HG03280 (cell line): Measurements from ENCODE around the gene SCN3B.

ENCODE experiments used
- ATAC-seq: cut with Tn5 transposase; IDR thresholded peaks from one replicate; pipeline ENCODE4 v1.9.1; 2021; ENCODE audit warnings: mild to moderate bottlenecking, moderate library complexity; ENCODE audit not compliant: unreplicated experiment

SCN3B gene, protein sequence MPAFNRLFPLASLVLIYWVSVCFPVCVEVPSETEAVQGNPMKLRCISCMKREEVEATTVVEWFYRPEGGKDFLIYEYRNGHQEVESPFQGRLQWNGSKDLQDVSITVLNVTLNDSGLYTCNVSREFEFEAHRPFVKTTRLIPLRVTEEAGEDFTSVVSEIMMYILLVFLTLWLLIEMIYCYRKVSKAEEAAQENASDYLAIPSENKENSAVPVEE

DNA sequence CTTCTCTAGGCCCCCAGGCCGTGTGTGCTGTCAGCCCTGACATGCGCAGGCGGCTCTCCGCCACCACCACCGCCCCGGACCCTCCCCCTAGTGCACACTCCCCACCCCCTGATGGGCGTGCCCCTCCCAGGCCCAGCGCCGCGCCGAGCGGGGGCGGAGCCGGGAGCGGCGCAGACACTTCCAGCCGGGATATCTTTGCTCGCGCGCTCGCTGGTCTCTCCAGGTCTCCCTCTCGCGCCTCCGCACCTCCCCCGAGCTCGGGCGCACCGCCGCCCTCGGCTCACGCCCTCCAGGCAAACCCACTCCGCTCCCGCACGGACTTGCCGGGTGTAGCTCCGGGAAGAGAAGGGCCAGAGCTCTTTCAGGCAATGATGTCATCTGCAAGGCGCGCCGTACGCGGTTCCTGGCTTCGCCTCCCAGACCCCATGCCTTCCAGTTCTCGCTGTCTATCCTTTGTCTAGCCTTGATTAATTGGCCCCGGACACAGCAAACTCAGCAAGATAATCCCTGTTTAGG, at the start of gene SCN3B:
TSS of gene SCN3B (minus strand) at position 59 of the 516 bp plus-strand sequence. CDS start 823 bp downstream, outside the sequence.
- ATAC-seq: no peak

DNA sequence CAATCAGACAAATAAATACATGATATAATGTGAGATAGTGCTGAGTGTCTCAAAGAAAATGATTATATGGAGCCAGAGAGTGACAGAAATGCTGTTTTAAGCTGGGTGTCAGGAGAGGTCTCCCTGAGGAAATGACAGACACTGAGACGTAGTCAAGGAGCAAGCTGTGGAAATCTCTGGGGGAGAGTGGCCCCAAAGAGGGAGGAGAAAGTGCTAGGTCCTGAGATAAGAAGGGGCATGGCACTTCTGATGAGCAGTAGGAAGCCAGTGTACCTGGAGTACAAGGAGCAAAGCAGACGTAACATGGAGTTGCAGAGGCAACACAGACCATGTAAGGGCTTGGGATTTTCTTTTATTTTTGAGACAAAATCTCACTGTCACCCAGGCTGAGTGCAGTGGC, 48.3 kb upstream of the SCN3B start:
- no peak for ATAC-seq

- ATAC-seq: no peak
Measured at GRCh38 chr11:123702139-123702538, 47.7 kb upstream of the SCN3B start.

DNA sequence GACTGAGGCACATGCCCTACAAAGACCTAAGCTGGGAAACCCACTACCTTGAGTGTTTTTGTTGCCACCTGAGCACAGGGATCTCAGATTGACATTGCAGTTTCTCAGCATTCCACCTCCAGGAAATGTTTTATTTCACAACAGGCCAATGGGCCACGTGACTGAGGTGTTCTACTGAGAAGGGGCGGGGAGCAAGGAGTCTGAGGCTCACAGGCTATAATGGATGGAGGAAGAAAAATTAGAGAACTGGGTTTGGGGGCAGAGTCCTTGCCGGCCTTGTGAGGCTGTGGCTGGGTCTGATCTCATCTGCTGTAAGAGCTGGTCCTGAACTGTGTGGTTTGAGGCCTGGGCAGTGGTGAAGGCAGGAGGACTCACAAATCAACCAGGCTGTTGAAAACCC, 46.3 kb upstream of the SCN3B start:
- no peak for ATAC-seq

DNA sequence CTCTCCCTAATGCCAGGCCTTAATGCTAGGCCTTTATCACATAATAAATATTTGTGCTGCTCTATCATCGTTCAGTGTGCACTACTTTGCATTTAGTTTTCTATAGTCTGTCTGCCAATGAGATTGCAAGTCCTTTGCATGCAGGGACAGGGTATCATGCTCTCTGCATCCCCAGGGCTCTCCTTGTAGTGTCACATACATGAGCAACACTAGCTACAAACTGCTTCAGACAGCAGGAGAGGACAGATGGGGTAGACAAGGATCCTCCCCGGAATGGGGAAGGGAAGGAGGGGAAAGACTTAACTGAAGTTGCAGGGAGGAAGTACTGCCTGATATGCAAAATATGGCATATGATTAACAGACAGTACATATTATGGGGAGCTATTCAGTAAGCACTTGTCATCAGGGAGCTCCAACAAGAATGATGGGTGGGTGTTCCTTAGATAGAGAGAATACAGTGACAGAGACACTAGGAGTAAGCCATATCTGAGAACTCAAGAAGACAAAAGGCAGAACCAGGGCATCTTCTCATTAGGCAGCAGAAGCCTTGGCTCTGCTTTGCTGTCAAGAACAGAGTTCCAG, 44.2 kb upstream of the SCN3B start:
- no peak for ATAC-seq

GRCh38 chr11:123696183-123696582, 41.8 kb upstream of the SCN3B start:
- ATAC-seq: no peak

DNA sequence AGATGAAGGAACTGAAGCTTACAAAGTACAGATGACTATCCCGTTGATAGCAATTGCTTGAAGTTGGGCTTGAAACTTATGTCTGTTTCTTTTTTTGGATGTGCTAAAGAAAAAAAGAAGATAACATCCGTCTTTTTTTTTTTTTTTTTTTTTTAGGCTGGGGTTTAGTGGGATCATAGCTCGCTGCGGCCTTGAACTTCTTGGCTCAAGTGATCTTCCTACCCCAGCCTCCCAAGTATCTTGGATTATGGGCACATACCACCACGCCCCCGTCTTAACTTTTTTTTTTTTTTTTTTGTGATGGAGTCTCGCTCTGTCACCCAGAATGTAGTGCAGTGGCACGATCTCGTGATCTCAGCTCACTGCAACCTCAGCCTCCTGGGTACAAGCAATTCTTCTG, 40.8 kb upstream of the SCN3B start:
- no peak for ATAC-seq

DNA sequence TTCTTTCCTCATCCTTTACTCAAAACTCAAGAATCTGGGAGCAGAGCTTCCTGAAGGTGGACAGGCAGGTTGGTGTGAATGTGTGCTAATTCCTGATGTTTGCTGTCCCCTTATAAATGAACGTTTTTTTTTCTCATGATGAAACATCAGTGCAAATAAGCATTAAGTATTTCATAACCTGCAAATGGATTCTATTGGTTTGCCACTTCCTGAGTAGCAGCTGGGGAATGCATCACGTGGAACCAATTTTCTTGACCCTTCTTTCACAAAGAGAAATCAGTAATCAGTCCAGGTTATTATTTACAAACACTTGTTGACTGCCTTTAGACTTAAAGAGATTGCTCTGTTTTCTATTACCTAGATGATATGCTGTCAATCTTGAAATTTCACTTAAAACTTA, 40.1 kb upstream of the SCN3B start:
- no peak for ATAC-seq

DNA sequence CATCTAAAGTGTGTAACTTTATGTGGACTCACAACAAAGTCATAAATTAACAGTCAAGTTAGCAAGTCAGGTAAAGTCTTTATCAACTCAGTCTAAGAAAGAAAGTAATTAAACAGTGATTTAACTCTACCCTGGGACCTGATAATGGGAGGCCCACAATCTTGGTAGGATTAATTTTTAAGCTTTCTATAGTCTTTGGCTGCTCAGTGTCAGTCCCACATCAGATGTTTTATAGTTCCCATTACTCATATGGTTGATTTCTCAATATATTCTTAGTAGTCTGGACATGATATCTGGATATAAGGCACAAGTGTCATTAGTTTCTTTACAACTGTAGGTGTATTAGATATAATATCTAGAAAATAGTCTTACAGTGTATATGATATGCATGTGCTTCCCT, 38.5 kb upstream of the SCN3B start:
- no peak for ATAC-seq

DNA sequence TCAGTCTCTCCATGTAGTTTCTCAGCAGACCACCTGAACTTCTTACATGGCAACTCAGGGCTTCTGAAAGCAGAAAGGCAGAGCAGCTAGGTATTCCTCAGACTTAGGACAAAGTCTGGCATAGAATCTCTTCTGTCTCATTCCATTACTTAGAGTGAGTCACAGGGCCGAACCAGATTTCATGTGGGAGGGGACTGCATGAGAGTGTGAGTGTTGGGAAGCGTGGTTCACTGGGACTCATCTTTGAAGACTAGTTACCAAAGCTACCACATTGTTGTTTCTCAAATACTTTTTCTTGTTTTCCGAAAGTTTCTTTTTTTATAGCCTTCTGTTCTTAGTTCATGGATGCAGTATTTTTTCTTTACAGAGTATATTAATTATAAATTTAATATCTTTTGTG, 36.1 kb upstream of the SCN3B start:
- ATAC-seq: no peak

GRCh38 chr11:123684601-123685000, 30.2 kb upstream of the SCN3B start:
- no peak for ATAC-seq

- no peak for ATAC-seq
Measured at GRCh38 chr11:123683428-123684170, 29.2 kb upstream of the SCN3B start.

- ATAC-seq: no peak
Measured at GRCh38 chr11:123682696-123683410, 28.4 kb upstream of the SCN3B start.

- no peak for ATAC-seq
Measured at GRCh38 chr11:123681030-123681429, 26.6 kb upstream of the SCN3B start.

DNA sequence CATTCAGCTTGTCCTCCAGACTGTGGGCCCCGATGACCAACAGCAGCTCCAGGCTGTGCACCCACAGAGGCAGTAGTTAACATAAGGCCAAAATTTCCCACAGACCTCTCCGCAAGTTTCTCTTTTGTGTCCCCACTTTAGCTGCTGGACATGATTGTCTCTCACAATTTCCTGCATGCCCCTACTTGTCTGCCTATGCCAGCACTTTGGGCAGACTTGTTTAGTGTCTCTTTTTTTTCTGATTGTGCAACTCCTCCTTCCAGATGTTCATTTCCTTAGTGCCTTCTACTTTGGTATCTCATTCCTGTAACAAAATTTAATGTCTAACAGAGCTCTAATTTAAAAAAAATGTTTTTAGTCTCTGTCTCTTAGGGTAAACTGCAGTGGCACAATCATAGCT, 23.8 kb upstream of the SCN3B start:
- no peak for ATAC-seq

DNA sequence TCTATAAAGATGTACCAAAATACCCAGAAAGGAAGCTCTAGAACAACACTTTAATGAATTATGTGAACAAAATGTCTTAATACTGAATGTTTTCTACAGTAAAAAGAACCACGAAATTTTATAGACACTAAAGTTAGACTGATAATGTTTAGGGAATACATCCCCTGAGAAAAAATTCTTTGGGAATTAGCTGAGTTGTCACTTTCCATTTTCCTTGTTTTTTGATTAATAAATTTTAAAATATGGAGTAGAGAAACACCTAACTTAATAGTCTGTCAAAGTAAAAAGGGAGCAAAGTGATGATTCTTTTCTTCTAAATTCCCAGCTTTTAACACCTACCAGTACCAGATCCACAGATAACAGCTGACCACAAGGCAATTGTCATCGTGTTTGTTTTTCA, 23.1 kb upstream of the SCN3B start:
- no peak for ATAC-seq

DNA sequence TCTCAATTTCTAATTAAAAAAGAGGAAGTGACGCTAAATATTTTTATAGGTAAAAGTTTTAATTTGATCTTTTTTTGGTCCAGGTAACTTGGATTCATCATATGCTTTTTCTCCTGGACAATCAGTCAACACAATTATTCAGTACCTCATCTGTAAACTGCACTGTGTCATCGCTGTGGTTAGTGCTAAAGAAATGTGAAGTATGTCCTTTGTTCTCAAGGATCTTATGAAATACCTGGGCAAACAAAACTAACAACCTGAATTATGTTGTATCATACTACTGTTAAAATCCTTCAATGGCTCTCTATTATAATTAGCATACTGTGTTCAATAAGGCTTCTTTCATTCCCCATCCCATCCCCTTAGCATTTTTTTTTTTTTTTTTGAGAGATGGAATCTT, 19.9 kb upstream of the SCN3B start:
- ATAC-seq: no peak

- ATAC-seq: no peak
Measured at GRCh38 chr11:123672568-123672967, 18.1 kb upstream of the SCN3B start.

- ATAC-seq: no peak
Measured at GRCh38 chr11:123671534-123671933, 17.1 kb upstream of the SCN3B start.

- no peak for ATAC-seq
Measured at GRCh38 chr11:123670081-123670480, 15.7 kb upstream of the SCN3B start.

GRCh38 chr11:123665306-123665705, 10.9 kb upstream of the SCN3B start:
- no peak for ATAC-seq
